ENCODE measurements around the gene KCNJ6.

The KCNJ6 gene

GRCh38 chr21:37811711-37812110 lies 104.5 kb downstream of the KCNJ6 start:
- DNase-seq, result peak; percentile 13

GRCh38 chr21:37808261-37808660 lies 108.0 kb downstream of the KCNJ6 start:
- no peak for DNase-seq

GRCh38 chr21:37805266-37805665 lies 111.0 kb downstream of the KCNJ6 start:
- DNase-seq, result no peak

- DNase-seq, result no peak
Measured at GRCh38 chr21:37804001-37804400, 112.3 kb downstream of the KCNJ6 start.

- no peak for DNase-seq
Measured at GRCh38 chr21:37803101-37803651, 113.1 kb downstream of the KCNJ6 start.

GRCh38 chr21:37800456-37801061 lies 115.7 kb downstream of the KCNJ6 start:
- no peak for DNase-seq

GRCh38 chr21:37800057-37800455 lies 116.2 kb downstream of the KCNJ6 start:
- DNase-seq, result peak; percentile 30

GRCh38 chr21:37799211-37800056 lies 116.8 kb downstream of the KCNJ6 start:
- no peak for DNase-seq

- DNase-seq, result no peak
Measured at GRCh38 chr21:37797403-37797802, 118.9 kb downstream of the KCNJ6 start.

GRCh38 chr21:37796011-37796410 lies 120.2 kb downstream of the KCNJ6 start:
- DNase-seq, result no peak

GRCh38 chr21:37793660-37794059 lies 122.6 kb downstream of the KCNJ6 start:
- DNase-seq, result peak; percentile 62

GRCh38 chr21:37792046-37792445 lies 124.2 kb downstream of the KCNJ6 start:
- no peak for DNase-seq

- DNase-seq, result no peak
Measured at GRCh38 chr21:37790905-37791304, 125.4 kb downstream of the KCNJ6 start.

- no peak for DNase-seq
Measured at GRCh38 chr21:37788503-37788902, 127.8 kb downstream of the KCNJ6 start.

- DNase-seq, result peak; percentile 94
Measured at GRCh38 chr21:37787456-37787855, 128.8 kb downstream of the KCNJ6 start.

GRCh38 chr21:37784591-37785318 lies 131.5 kb downstream of the KCNJ6 start:
- DNase-seq, result peak; percentile 32

GRCh38 chr21:37783016-37783415 lies 133.2 kb downstream of the KCNJ6 start:
- peak; percentile 22 for DNase-seq

- no peak for DNase-seq
Measured at GRCh38 chr21:37780991-37781983, 135.0 kb downstream of the KCNJ6 start.

GRCh38 chr21:37771181-37771580 lies 145.1 kb downstream of the KCNJ6 start:
- DNase-seq, result no peak

- no peak for DNase-seq
Measured at GRCh38 chr21:37770461-37770860, 145.8 kb downstream of the KCNJ6 start.

- DNase-seq, result no peak
Measured at GRCh38 chr21:37769656-37770055, 146.6 kb downstream of the KCNJ6 start.

GRCh38 chr21:37767984-37768383 lies 148.3 kb downstream of the KCNJ6 start:
- peak; percentile 47 for DNase-seq
